Endodermal cell (in vitro differentiated cells): Measurements from ENCODE around the gene OR56A1. TPM values are rescaled to one million over a fixed set of nuclear protein-coding genes. Genes with fewer than 3 reads are reported as not detected.
"Not testable (repeated sequence)": the region's sequence is repeated elsewhere in the genome, so short reads cannot be mapped to it uniquely, and the experiment has no call there.

ENCODE experiments used
- DNase-seq: peaks from one replicate; pipeline ENCODE4 v3.0.0-alpha.2; 2017
- H3K27ac ChIP-seq: 2 replicates; pipeline ENCODE4 v1.5.1; 2013; ENCODE audit warnings: mild to moderate bottlenecking, low read depth, low read length, moderate library complexity
- H3K27me3 ChIP-seq: 2 replicates; pipeline ENCODE4 v1.6.1; 2013; ENCODE audit warnings: mild to moderate bottlenecking, low read length, moderate library complexity; ENCODE audit not compliant: insufficient read depth, control insufficient read depth, poor library complexity, severe bottlenecking
- H3K36me3 ChIP-seq: 2 replicates; pipeline ENCODE4 v1.7.0; 2013; ENCODE audit warnings: mild to moderate bottlenecking, low read length, moderate library complexity; ENCODE audit not compliant: control insufficient read depth, insufficient read depth
- H3K4me1 ChIP-seq: one replicate; pipeline ENCODE4 v1.7.0; 2013; ENCODE audit warnings: low read length; ENCODE audit not compliant: control insufficient read depth, insufficient read depth
- H3K4me3 ChIP-seq: 2 replicates; pipeline ENCODE4 v1.5.1; 2013; ENCODE audit warnings: mild to moderate bottlenecking, low read length, moderate library complexity
- H3K9ac ChIP-seq: 2 replicates; pipeline ENCODE4 v1.6.1; 2013; ENCODE audit warnings: mild to moderate bottlenecking, low read length, moderate library complexity; ENCODE audit not compliant: poor library complexity, severe bottlenecking; ENCODE audit errors: extremely low read depth
- H3K9me3 ChIP-seq: 2 replicates; pipeline ENCODE4 v1.6.1; 2013; ENCODE audit warnings: mild to moderate bottlenecking, low read length, moderate library complexity; ENCODE audit not compliant: control insufficient read depth
- H3K27ac Mint-ChIP-seq: 2 replicates; pipeline ENCODE4 v1.8.0; 2020; ENCODE audit warnings: mixed read lengths
- H3K27me3 Mint-ChIP-seq: 2 replicates; pipeline ENCODE4 v1.8.0; 2021; ENCODE audit warnings: mild to moderate bottlenecking, mixed read lengths; ENCODE audit not compliant: insufficient read depth
- H3K36me3 Mint-ChIP-seq: 2 replicates; pipeline ENCODE4 v1.8.0; 2020; ENCODE audit warnings: low read depth, mixed read lengths
- H3K4me1 Mint-ChIP-seq: 2 replicates; pipeline ENCODE4 v1.8.0; 2020; ENCODE audit warnings: mixed read lengths
- H3K4me3 Mint-ChIP-seq: 2 replicates; pipeline ENCODE4 v1.8.0; 2020; ENCODE audit warnings: mild to moderate bottlenecking, moderate library complexity, mixed read lengths
- H3K9me3 Mint-ChIP-seq: 2 replicates; pipeline ENCODE4 v1.8.0; 2020; ENCODE audit warnings: mild to moderate bottlenecking, mixed read lengths
- CTCF ChIP-seq: fragments of 200-600 bp; sonication (generic); conservative IDR thresholded peaks from 2 replicates; pipeline ENCODE4 v1.5.0; 2021; ENCODE audit warnings: antibody characterized with exemption, mild to moderate bottlenecking
- WGBS, 2 experiments: methylation state at CpG; one replicate each; pipeline versions ENCODE4 v1.1.5 to v1.1.7; 2013; ENCODE audit warnings: missing lambda C conversion rate in 2 of 2, mixed read lengths in 1 of 2; ENCODE audit not compliant: insufficient coverage in 1 of 2, insufficient read length in 1 of 2; 5-methylcytosine and 5-hydroxymethylcytosine counted together
- long read RNA-seq, 4 experiments: library from polyadenylated mRNA in 2 of 4; library from RNA in 1 of 4; library from capped mRNA in 1 of 4; stranded (forward) in 3 of 4; unstranded in 1 of 4; transcript quantifications; one replicate each; pipeline ENCODE4 v2.0.0, GENCODE V29; 2020 to 2021; ENCODE audit warnings: inconsistent platforms in 1 of 4
- polyA plus RNA-seq, 2 experiments: library from polyadenylated mRNA; stranded (reverse); fragments of 50-300 nt; gene quantifications; one replicate each; pipeline ENCODE4 v1.2.3, GENCODE V29; 2013
- total RNA-seq, 2 donors: library from RNA; stranded (reverse); fragmentation: NEBNext Ultra II Directional in 1 of 2; extraction: Animal tissue kit (Norgen Biotek cat#: 25700) in 1 of 2; gene quantifications; 2 replicates in 1 of 2; 3 replicates in 1 of 2; pipeline ENCODE4 v1.2.1, GENCODE V29; 2021

The OR56A1 gene
- total RNA-seq = under 1 TPM; 0.15 to 0.31 TPM
- not detected for polyA plus RNA-seq (2013, experiment 1 of 2)
- polyA plus RNA-seq (2013, experiment 2 of 2) = not detected
- long read RNA-seq, experiment 1 = 0 reads
- long read RNA-seq, experiment 2 = 0 reads
- long read RNA-seq, experiment 3 = 0 reads
- long read RNA-seq, experiment 4 = 0 reads

GRCh38 chr11:6030708-6031405 is at the start of gene OR56A1:
Gene OR56A1, minus strand, starts transcription at chr11:6030758. Its CDS starts 3,066 bp downstream, at chr11:6027692.
- no peaks in the 10 kb centered on the region for H3K27me3 Mint-ChIP-seq
- Histone ChIP-seq H3K4me1 (no peaks in the 10 kb centered on the region), H3K9me3 (no peaks in the 10 kb centered on the region), H3K36me3 (no peaks in the 10 kb centered on the region), H3K27me3 (no peaks in the 10 kb centered on the region), H3K9ac (no peak within 1 kb of the TSS), H3K4me3 (no peak within 1 kb of the TSS), H3K27ac (no peak within 1 kb of the TSS)
- no peak within 1 kb of the TSS for H3K27ac Mint-ChIP-seq
- H3K36me3 Mint-ChIP-seq = no peaks in the 10 kb centered on the region
- H3K4me3 Mint-ChIP-seq = no peak within 1 kb of the TSS
- no peak for TF ChIP-seq CTCF
- no peaks in the 10 kb centered on the region for H3K9me3 Mint-ChIP-seq
- DNase-seq = no peak
- WGBS, 2 experiments = 88 to 100% methylated on average over 1 of the region's 1 CpG
- no peaks in the 10 kb centered on the region for H3K4me1 Mint-ChIP-seq

GRCh38 chr11:6079463-6079862 is 48.9 kb upstream of the OR56A1 start:
- no peak overlapping the region for H3K4me3 ChIP-seq

GRCh38 chr11:6077723-6078122 is 47.2 kb upstream of the OR56A1 start:
- Mint-ChIP-seq H3K4me3 (no peak overlapping the region), H3K9me3 (peaks cover 51% of the 10 kb centered on the region), H3K36me3 (peaks cover 16% of the 10 kb centered on the region), H3K27ac (no peak overlapping the region), H3K27me3 (no peaks in the 10 kb centered on the region), H3K4me1 (peaks cover 12% of the 10 kb centered on the region)
- no peaks in the 10 kb centered on the region for H3K36me3 ChIP-seq
- no peak for TF ChIP-seq CTCF
- H3K27ac ChIP-seq = no peak overlapping the region
- WGBS, 2 experiments = 94 to 100% methylated on average over 5 to 6 of the region's 6 CpGs
- H3K9me3 ChIP-seq = peaks cover 24% of the 10 kb centered on the region
- H3K9ac ChIP-seq = no peak overlapping the region
- DNase-seq = no peak
- H3K4me3 ChIP-seq = no peak overlapping the region
- no peaks in the 10 kb centered on the region for H3K4me1 ChIP-seq
- no peaks in the 10 kb centered on the region for H3K27me3 ChIP-seq

More at GRCh38 chr11:6079463-6079862, 48.9 kb upstream of the OR56A1 start:
- Histone ChIP-seq H3K9ac (no peak overlapping the region), H3K36me3 (no peaks in the 10 kb centered on the region), H3K27ac (no peak overlapping the region), H3K9me3 (peaks cover 24% of the 10 kb centered on the region), H3K27me3 (no peaks in the 10 kb centered on the region), H3K4me1 (no peaks in the 10 kb centered on the region)
- Mint-ChIP-seq H3K36me3 (peaks cover 16% of the 10 kb centered on the region), H3K27me3 (no peaks in the 10 kb centered on the region), H3K9me3 (peaks cover 43% of the 10 kb centered on the region), H3K4me1 (no peaks in the 10 kb centered on the region), H3K27ac (no peak overlapping the region), H3K4me3 (no peak overlapping the region)
- TF ChIP-seq CTCF = no peak
- 75 to 90% methylated on average over 2 to 4 of the region's 4 CpGs for WGBS, 2 experiments
- DNase-seq = no peak

- H3K4me3 Mint-ChIP-seq, H3K27me3 Mint-ChIP-seq, H3K27ac ChIP-seq, H3K27me3 ChIP-seq, H3K36me3 ChIP-seq, H3K4me1 ChIP-seq, H3K4me3 ChIP-seq, H3K27ac Mint-ChIP-seq, H3K9ac ChIP-seq, DNase-seq: not testable (repeated sequence)
- 94 to 100% methylated on average over 2 of the region's 2 CpGs for WGBS, 2 experiments
- peaks cover 23% of the 10 kb centered on the region for H3K4me1 Mint-ChIP-seq
- H3K9me3 Mint-ChIP-seq = peaks cover 51% of the 10 kb centered on the region
- peaks cover 16% of the 10 kb centered on the region for H3K36me3 Mint-ChIP-seq
- peaks cover 24% of the 10 kb centered on the region for H3K9me3 ChIP-seq
These were observed 45.9 kb upstream of the OR56A1 start for GRCh38 chr11:6076443-6076842.
